ENCODE data around the gene MT1M. TPM values are rescaled to one million over a fixed set of nuclear protein-coding genes. Genes with fewer than 3 reads are reported as not detected.

MT1M gene
- total RNA-seq, 1 experiment from 2014 or later: not detected

DNA sequence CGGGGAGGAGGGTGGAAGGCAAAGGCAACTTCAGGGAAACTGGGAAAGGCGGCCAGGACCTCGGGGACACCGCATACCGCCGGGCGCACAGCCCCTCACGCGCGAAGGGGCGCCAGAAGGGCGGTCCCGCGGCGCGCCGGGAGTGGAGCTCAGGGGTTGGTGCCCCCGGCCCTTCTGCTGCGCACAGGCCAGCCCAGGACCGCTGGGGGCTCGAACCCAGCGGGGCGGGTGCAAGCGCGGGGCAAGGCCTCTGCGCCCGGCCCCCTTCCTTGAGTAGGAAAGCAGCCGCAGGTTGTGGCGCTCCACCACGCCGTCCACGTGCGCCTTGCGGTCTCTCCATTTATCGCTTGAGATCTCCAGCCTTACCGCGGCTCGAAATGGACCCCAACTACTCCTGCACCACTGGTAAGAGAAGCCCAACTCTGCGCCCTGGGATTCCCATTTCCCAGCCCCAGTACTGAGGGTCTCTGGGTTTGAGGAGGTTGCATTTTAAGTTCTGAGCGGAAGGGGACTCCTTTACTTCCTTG, 3.0 kb downstream of the MT1M start:
- no peak for DNase-seq
- Mint-ChIP-seq H3K9me3 (ENCODE audit: low read depth, unreplicated experiment) (no peaks in the 10 kb centered on the region), H3K27me3 (ENCODE audit: unreplicated experiment) (peaks cover 100% of the 10 kb centered on the region), H3K4me3 (ENCODE audit: low read depth, unreplicated experiment) (no peak overlapping the region), H3K4me1 (ENCODE audit: low read depth, unreplicated experiment) (peaks cover 18% of the 10 kb centered on the region), H3K36me3 (ENCODE audit: insufficient read depth, unreplicated experiment) (peaks cover 19% of the 10 kb centered on the region), H3K27ac (ENCODE audit: unreplicated experiment) (no peak overlapping the region)
- intact Hi-C loops (cut with micrococcal nuclease; ENCODE audit: unreplicated experiment): no loop called here
- BruUV-seq (replicated peaks): no TSS peak
- CTCF ChIA-PET: no interaction called here
- TF ChIP-seq, protein P1, sequence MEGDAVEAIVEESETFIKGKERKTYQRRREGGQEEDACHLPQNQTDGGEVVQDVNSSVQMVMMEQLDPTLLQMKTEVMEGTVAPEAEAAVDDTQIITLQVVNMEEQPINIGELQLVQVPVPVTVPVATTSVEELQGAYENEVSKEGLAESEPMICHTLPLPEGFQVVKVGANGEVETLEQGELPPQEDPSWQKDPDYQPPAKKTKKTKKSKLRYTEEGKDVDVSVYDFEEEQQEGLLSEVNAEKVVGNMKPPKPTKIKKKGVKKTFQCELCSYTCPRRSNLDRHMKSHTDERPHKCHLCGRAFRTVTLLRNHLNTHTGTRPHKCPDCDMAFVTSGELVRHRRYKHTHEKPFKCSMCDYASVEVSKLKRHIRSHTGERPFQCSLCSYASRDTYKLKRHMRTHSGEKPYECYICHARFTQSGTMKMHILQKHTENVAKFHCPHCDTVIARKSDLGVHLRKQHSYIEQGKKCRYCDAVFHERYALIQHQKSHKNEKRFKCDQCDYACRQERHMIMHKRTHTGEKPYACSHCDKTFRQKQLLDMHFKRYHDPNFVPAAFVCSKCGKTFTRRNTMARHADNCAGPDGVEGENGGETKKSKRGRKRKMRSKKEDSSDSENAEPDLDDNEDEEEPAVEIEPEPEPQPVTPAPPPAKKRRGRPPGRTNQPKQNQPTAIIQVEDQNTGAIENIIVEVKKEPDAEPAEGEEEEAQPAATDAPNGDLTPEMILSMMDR (IDR thresholded peaks at IDR 0.05; ENCODE audit: unreplicated experiment): no peak

DNA sequence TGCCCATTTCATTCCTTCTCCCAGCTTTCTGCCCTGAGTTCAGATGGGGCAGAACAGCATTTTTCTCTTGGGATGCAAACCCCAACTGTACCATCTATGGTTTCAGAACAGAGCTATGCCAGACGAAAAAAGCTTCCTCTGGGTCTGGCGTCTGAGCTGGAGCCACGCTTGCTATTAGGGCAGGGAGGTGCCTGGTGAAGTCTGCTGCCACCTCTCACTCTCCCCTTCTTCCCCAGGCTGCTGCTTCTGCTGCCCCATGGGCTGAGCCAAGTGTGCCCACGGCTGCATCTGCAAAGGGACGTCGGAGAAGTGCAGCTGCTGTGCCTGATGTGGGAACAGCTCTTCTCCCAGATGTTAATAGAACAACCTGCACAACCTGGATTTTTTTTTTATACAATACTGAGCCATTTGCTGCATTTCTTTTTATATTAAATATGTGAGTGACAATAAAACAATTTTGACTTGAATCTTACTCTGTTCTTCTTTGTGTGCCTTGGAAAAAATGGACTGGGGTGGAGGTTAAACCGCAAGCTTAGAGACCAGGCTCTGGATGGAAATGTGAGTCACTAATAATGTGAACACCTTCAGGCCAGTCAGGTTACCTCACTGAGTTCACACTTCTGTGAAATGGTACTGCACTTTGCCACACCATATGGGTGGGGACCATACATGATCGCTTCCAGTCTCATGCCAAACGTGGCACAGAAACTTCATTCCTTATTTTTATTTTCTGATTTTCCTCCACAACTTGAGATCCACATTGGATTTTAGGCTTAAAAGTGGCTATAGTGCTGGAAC, 4.4 kb downstream of the MT1M start:
- Mint-ChIP-seq H3K4me3 (ENCODE audit: low read depth, unreplicated experiment) (no peak overlapping the region), H3K27me3 (ENCODE audit: unreplicated experiment) (peaks cover 99% of the 10 kb centered on the region), H3K36me3 (ENCODE audit: insufficient read depth, unreplicated experiment) (peaks cover 14% of the 10 kb centered on the region), H3K27ac (ENCODE audit: unreplicated experiment) (no peak overlapping the region), H3K4me1 (ENCODE audit: low read depth, unreplicated experiment) (peaks cover 14% of the 10 kb centered on the region), H3K9me3 (ENCODE audit: low read depth, unreplicated experiment) (no peaks in the 10 kb centered on the region)
- intact Hi-C loops (cut with micrococcal nuclease; ENCODE audit: unreplicated experiment): no loop called here
- TF ChIP-seq, protein P1 (IDR thresholded peaks at IDR 0.05; ENCODE audit: unreplicated experiment): no peak
- no peak for DNase-seq
- CTCF ChIA-PET: interaction anchor here (0.7 kb wide), 1 partner anchor 28 kb away, joined by 3 read pairs; no protein-coding TSS in a partner anchor
- BruUV-seq (replicated peaks): no TSS peak

DNA sequence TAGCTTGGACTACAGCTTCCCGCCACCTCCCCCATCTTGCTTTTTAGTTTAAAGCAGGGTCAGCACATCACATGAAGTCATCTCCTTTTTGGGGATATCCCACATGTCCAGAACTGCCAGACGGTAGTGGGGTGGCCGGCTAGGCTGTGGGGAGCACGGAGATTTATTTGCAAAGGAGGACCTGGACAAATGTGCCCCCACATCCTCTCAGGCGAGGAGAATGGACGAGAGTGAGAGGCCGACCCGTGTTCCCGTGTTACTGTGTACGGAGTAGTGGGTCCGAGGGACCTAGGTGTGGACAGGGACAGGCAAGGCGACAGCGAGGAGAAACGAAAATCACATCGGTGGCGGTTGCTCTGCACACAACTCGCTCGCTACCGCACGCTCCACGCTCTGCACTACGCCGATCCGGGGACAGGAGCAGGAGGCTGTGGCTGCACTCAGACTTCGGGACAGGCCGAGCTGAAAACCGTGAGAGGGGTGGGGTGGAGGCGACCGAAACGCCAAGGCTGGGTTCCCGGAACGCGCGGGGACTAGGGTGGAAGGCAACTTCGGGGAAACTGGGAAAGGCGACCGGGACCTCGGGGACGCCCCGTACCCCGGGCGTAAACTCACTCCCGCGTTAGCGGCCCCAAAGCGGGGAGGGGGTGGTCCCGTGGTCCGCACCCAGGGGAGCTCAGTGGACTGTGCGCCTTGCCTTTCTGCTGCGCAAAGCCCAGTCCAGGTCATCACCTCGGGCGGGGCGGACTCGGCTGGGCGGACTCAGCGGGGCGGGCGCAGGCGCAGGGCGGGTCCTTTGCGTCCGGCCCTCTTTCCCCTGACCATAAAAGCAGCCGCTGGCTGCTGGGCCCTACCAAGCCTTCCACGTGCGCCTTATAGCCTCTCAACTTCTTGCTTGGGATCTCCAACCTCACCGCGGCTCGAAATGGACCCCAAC, 5.6 kb downstream of the MT1M start, which contains the start of gene MT1A:
MT1A (plus strand) TSS at position 853 of the 937 bp plus-strand sequence; CDS start at position 926, 73 bp downstream.
- H3K4me1 Mint-ChIP-seq (ENCODE audit: low read depth, unreplicated experiment): peaks cover 17% of the 10 kb centered on the region
- no peaks in the 10 kb centered on the region for H3K9me3 Mint-ChIP-seq (ENCODE audit: low read depth, unreplicated experiment)
- DNase-seq: peak; percentile 50
- peaks cover 99% of the 10 kb centered on the region for H3K27me3 Mint-ChIP-seq (ENCODE audit: unreplicated experiment)
- no peak within 1 kb of the TSS for H3K27ac Mint-ChIP-seq (ENCODE audit: unreplicated experiment)
- H3K4me3 Mint-ChIP-seq (ENCODE audit: low read depth, unreplicated experiment): peak within 1 kb of the TSS; percentile 72
- H3K36me3 Mint-ChIP-seq (ENCODE audit: insufficient read depth, unreplicated experiment): peaks cover 14% of the 10 kb centered on the region
- CTCF ChIA-PET: no interaction called here
- no TSS peak for BruUV-seq (replicated peaks)
- TF ChIP-seq, protein P1 (IDR thresholded peaks at IDR 0.05; ENCODE audit: unreplicated experiment): no peak
- intact Hi-C loops (cut with micrococcal nuclease; ENCODE audit: unreplicated experiment): no loop called here

DNA sequence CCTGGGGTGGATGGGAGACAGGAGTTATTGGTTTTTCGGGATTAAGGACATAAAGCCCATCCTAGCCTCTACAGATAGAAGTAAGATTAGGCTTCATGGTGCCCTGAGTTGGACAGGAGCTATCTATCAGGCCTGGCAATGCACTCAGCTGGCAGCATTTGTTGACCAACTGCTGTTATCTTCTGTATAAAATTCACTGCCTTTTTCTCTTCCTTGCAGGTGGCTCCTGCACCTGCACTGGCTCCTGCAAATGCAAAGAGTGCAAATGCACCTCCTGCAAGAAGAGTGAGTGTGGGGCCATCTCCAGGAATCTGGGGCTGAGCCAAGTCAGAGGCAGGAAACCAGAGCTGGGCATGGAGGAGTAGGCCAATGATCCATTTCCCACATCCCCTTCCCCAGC, 6.6 kb downstream of the MT1M start:
- H3K4me3 Mint-ChIP-seq (ENCODE audit: low read depth, unreplicated experiment): peak overlapping the region; percentile 72
- peaks cover 27% of the 10 kb centered on the region for H3K4me1 Mint-ChIP-seq (ENCODE audit: low read depth, unreplicated experiment)

More for the DNA sequence above, 6.6 kb downstream of the MT1M start:
- Mint-ChIP-seq H3K27me3 (ENCODE audit: unreplicated experiment) (peaks cover 99% of the 10 kb centered on the region), H3K27ac (ENCODE audit: unreplicated experiment) (no peak overlapping the region), H3K9me3 (ENCODE audit: low read depth, unreplicated experiment) (no peaks in the 10 kb centered on the region), H3K36me3 (ENCODE audit: insufficient read depth, unreplicated experiment) (peaks cover 23% of the 10 kb centered on the region)
- intact Hi-C loops (cut with micrococcal nuclease; ENCODE audit: unreplicated experiment): no loop called here
- no peak for DNase-seq
- CTCF ChIA-PET: no interaction called here
- TF ChIP-seq, protein P1 (IDR thresholded peaks at IDR 0.05; ENCODE audit: unreplicated experiment): no peak
- BruUV-seq (replicated peaks): no TSS peak

Measured in Calu3 (cell line).